Activated CD4-positive, alpha-beta T cell treated with anti-CD3 and anti-CD28 coated beads, Interleukin-2, Interleukin-6, amounts not matched to agents 100 ng/mL and 50 ng/mL, durations not matched to agents 16 hours and 8 hours (primary cell): ENCODE data around the gene FAM120B.

Experiments used
- DNase-seq: peaks from one replicate; pipeline ENCODE4 v3.0.0-alpha.2; 2020

The FAM120B gene

GRCh38 chr6:170363255-170363654, 56.7 kb downstream of the FAM120B start:
- no peak for DNase-seq

DNA sequence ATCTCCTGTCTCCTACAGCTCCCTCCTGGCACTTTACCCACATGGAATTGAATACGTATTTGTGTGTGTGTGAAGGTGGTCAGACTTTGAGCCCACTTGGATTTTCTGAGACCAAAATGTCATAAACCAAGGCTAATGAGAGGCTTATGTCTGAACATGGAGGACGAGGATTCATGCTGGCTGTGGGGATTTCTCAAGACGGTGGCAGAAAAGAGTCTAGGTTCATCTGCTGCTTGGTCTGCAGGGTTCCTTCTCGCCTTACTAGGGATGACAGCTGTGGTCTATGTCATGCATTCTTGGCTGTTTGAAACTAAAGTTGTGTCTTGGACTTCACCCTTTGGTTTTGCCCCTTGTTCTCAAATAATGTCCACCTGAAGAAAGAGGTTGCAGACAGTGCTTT, 58.6 kb downstream of the FAM120B start:
- DNase-seq, result no peak

- no peak for DNase-seq
Observed at GRCh38 chr6:170365593-170365992, 59.0 kb downstream of the FAM120B start.

- no peak for DNase-seq
Observed at GRCh38 chr6:170366248-170366960, 59.8 kb downstream of the FAM120B start.

DNA sequence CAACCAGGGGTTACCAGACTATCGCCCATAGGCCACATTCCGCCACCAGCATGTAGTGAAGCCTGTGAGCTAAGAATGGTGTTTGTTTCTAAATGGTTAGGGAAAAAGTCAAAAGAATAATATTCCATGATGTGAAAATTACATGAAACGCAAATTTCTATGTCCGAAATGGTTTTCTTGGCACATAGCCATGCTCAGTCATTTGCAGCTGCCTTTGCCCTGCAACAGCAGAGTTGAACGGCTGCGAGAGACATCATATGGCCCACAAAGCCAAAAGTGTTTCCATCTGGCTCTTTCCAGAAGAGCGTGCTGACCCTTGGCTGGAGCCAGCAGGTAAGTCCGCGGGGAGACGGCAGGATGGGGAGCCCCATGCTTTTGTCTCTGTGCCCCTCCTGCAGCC, 60.7 kb downstream of the FAM120B start:
- no peak for DNase-seq

DNA sequence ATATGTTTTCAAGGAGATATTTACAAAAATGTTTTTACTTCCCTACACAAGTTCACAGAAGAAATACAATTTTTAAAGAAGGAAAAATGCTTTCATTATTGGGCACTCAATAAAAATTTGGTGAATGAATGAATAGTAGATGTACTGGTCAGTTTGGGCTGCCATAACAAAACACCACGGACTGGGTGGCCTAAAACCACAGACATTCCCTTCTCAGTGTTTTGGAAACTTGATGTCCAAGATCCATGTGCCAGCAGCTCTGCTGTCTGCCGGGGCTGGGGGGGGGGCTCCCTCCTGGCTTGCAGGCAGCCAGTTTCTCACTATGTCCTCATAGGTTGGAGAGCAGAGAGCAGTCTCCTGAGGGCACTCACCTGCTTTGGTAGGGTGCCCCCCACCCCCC, 62.0 kb downstream of the FAM120B start:
- DNase-seq, result no peak

DNA sequence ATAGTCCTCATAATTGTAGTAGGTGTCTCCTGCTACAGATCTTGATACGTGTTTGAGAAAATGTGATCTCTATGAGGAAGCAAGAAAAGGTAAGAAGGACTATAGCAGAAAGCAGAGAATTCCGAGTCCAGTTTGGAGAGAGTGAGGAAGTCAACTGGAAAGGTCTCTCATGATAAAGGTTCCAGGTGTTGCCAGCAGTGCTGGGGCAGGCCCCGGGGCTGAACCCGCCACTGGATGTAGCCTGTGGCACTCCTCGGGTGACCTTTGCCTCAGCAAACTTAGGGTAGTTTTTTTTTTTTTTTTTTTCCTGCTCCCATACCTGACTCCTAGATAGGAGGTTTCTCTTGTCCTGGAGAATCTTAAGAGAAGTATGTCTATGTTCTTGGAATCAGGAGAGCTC, 62.8 kb downstream of the FAM120B start:
- no peak for DNase-seq

DNA sequence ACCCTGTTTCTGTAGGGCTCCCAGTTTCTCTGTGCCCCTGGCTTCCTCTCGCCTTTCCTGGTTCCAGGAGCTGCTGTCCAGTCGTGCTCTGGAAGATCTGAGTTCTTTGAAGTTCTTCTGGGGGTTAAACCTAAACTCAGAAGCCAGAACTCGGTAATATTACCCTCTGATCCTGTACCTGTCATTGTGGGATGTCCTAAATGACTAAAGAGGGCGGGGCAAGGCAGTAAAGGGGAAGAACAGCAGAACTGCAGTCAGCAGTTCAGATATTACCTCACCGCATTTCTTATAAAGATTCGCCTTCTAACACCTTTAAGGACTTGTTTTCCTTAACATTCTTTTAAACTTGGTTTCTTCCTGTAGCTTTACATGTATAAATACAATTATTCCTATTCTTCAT, 63.9 kb downstream of the FAM120B start:
- DNase-seq, result peak; percentile 65

DNA sequence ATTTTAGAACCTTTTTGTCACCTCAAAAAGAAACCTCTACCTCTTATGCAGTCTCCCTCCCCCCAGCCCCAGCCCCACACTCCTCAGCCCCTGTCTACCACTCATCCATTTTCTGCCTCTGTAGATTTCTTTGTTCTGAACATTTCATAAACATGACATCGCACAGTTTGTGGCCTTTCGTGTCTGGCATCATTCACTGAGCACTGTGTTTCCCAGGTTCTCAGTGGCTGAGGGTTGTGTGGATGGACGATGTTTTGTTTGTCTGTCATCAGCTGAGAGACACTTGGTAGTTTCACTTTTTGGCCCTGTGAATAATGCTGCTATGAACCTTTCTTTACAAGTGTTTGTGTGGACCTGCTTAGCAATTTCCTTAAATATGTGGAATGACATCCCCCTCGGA, 64.5 kb downstream of the FAM120B start:
- no peak for DNase-seq

- no peak for DNase-seq
Observed at GRCh38 chr6:170371588-170371987, 65.0 kb downstream of the FAM120B start.

DNA sequence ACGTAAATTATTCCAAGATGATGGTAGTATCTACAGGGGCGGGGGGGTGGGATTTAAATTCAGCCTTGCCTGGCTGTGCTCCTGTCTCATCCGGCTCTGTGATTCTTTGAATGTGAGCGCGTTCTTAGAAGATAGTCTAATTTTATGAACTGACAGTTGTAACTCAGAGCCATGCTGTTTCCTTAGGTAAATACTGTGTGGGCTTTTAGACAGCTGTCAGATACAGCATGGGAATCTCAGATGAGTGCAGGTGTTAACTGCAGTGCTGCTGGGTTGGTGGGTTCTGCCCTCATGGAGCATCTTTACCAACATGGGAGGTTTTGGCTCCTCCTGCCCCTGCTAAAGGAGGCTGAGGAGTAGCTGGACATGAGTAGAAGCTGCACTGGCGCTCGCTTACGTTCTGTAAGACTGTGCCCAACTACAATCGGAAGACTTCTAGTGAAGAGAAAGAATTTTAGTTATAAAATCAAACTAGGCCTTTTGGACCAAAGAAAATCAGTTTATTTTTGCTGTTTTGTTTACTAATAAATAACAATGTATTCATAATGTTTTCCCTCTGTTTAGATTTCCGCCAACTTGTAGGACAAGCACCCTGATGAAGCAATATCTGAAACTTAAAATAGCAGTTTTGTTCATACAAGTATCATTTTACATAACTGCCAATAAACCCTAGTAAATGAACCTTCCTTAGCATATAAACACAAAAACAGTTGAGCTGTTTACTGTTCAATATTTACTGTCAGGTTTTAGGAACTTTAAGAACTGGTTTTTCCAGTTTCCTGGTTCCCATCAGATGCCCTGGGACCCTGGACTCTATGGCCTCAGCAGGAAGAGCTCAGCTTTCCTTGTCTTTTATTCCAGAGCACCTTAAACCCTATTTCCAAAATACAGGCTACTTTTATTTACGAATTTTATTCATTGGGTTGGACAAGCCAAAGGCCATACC, 66.1 kb downstream of the FAM120B start:
- DNase-seq, result no peak

DNA sequence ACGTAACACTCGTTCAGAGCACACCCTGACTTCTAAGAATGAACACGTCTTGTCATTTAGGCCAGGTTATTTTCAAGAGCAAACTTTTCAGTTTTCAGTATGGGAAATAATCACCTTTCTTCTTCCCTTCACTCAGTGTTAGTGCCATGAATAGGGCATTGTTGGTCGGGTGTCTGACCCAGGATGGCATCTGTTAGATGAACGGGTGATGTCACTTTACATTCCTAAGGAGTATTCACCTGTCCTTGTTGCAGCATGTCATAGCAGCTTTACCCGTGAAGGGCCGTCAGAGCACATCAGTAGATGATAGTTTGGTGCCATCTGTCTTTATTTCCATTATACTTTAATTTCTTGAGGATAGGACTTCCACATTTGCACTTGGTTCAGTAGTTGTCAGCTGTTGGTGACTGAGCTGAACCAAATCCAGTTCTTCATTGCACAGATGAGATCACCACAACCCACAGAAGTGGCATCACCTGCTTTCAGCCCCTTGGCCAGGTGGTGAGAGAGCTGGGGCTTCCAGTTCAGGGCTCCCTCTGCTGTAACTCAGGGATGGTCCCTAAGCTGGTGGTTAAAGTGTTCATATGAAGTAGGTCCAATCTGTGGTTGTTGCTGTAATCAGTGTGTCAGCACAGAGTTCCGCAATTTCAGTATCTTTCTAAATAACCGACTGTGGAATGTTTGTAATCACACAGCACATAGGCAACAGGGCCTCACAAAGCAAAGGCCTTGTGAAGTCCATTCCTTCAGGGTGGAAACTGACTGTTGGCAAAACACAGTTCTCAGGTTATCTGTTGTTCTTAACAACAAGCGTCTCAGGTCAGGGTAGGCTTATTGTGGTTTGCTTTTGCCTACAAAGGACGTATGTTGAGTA, 68.2 kb downstream of the FAM120B start:
- no peak for DNase-seq

GRCh38 chr6:170375661-170376060, 69.1 kb downstream of the FAM120B start:
- DNase-seq, result no peak

GRCh38 chr6:170376386-170377043, 70.0 kb downstream of the FAM120B start:
- no peak for DNase-seq

GRCh38 chr6:170378502-170378901, 71.9 kb downstream of the FAM120B start:
- peak; percentile 35 for DNase-seq

- no peak for DNase-seq
Observed at GRCh38 chr6:170381562-170381961, 75.0 kb downstream of the FAM120B start.

DNA sequence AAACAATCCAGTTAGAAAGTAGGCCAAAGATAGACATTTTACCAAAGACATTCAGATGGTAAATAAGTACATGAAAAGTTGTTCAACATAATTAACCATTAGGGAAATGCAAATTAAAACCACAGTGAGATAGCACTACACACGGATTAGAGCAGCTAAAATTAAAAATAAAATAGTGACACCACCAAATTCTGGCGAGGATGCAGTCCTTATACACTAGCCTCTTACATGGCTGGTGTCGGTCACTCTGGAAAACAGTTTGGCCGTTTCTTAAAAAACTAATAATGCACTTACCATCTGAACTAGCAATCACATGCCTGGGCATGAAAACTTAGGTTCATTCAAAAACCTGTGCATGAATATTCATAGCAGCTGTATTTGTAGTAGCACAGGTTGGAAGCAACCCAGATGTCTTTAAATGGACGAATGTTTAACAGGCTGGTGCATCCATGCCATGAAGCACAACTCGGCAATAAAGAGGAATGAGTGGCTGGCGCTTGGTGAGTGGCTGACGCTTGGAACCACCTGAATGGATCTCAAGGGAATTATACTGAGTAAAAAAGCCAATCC, 77.0 kb downstream of the FAM120B start:
- DNase-seq, result no peak

DNA sequence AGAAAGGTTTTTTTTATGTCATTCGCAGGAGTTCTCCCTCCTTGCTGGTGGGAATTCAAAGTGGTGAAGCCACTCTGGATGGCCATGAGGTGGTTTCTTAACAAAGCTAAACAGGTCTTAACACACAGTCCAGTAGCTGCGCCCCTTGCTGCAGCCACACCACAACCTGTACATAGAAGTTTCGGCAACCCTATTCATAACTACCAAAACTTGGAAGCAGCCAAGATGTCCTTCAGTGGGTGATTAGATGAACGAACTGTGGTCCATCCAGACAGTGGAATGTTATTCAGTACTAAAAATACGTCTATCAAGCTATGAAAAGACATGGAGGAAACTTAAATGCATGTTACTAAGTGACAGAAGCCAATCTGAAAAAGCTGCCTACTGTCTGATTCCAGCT, 78.9 kb downstream of the FAM120B start:
- DNase-seq, result no peak

DNA sequence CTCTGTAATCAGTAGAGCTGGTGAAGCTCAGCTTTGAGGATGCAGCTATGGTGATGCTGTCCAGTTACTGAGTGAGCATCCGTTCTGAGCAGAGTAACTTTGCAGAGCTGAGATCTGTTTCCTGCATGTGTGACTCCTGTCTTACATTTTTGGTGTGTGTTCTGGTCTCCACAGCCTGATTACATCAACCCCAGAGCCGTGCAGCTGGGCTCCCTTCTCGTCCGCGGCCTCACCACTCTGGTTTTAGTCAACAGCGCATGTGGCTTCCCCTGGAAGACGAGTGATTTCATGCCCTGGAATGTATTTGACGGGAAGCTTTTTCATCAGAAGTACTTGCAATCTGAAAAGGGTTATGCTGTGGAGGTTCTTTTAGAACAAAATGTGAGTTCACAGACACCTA, 81.6 kb downstream of the FAM120B start:
- no peak for DNase-seq

DNA sequence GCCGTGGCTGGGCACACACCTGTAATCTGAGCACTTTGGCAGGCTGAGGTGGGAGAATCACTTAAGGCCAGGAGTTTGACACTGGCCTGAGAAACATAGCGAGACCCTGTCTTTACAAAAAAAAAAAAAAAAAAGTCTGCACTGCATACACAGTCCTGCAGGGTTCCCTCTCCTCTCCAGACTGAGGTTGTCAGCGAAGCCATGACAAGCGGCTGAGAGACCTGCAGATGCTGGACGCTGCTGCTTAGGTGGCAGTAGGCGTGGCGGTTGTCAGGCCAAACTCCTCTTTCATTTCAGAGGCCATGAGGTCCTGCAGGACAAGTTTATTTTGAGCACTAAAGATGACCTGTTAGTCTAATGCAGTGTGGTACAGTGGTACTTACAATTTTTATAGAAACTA, 86.5 kb downstream of the FAM120B start:
- no peak for DNase-seq

- peak; percentile 34 for DNase-seq
Observed at GRCh38 chr6:170393807-170394399, 87.3 kb downstream of the FAM120B start.

DNA sequence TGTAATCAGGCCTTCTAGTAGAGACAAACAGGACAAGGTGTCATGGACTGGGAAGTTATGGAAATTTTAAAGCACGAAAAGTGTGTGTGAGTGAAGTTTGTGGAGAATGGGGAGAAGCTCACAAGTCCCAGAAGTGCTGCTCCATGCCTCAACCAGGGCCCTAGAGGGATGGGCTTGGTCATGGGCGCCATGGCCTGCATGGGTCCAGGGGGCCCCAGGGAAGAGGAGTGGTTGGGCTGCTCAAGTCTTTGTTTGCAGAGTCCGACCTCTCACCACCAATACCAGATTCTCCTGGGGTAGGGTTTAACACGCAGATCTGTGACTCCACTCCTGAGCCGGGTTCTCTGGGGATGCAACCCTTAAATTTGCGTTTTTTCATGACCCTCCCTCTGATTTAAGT, 88.4 kb downstream of the FAM120B start:
- no peak for DNase-seq
